Heart left ventricle (tissue), 16 donors: ENCODE measurements around the gene RGL1. TPM values are rescaled to one million over a fixed set of nuclear protein-coding genes. Genes with fewer than 3 reads are reported as not detected.

ENCODE experiments used
- ATAC-seq, 4 donors: fragments of 200-7000 bp; cut with Tn5 transposase; one replicate each; pipeline ENCODE4 v1.9.1; 2020 to 2022; ENCODE audit warnings: moderate library complexity in 4 of 4, mild to moderate bottlenecking in 3 of 4, moderate number of reproducible peaks in 1 of 4
- DNase-seq, 5 donors: peaks; one replicate each; pipeline ENCODE4 v3.0.0-alpha.2; 2020
- H3K27ac ChIP-seq, 12 donors: fragments of 200-600 bp; sonication (generic) in 4 of 12; one replicate each; pipeline versions ENCODE4 v1.5.0 to v1.8.0; 2016 to 2022; ENCODE audit warnings: mild to moderate bottlenecking in 2 of 12
- H3K27me3 ChIP-seq, 9 donors: fragments of 200-600 bp; sonication (generic) in 2 of 9; one replicate each; pipeline versions ENCODE4 v1.5.1 to v1.8.0; 2016 to 2022; ENCODE audit warnings: mild to moderate bottlenecking in 3 of 9
- H3K36me3 ChIP-seq, 9 donors: fragments of 200-600 bp; sonication (generic) in 2 of 9; one replicate each; pipeline versions ENCODE4 v1.5.0 to v1.8.0; 2018 to 2022; ENCODE audit warnings: mild to moderate bottlenecking in 2 of 9
- H3K4me1 ChIP-seq, 12 donors: fragments of 200-600 bp; sonication (generic) in 4 of 12; one replicate each; pipeline versions ENCODE4 v1.5.0 to v1.8.0; 2016 to 2022; ENCODE audit warnings: mild to moderate bottlenecking in 3 of 12
- H3K4me3 ChIP-seq, 12 donors: fragments of 200-600 bp; sonication (generic) in 4 of 12; one replicate each; pipeline versions ENCODE4 v1.5.0 to v1.8.0; 2017 to 2022; ENCODE audit warnings: mild to moderate bottlenecking in 9 of 12, moderate library complexity in 4 of 12
- H3K9me3 ChIP-seq, 12 donors: fragments of 200-600 bp; sonication (generic) in 4 of 12; one replicate each; pipeline versions ENCODE4 v1.5.0 to v1.8.0; 2016 to 2022; ENCODE audit warnings: mild to moderate bottlenecking in 1 of 12
- POLR2A ChIP-seq, 2 donors: fragments of 450-650 bp; IDR thresholded peaks; one replicate each; pipeline ENCODE4 v1.6.1; 2017; ENCODE audit warnings: antibody characterized with exemption in 2 of 2, mild to moderate bottlenecking in 2 of 2, moderate library complexity in 2 of 2
- WGBS, 4 donors: extraction: QIAGEN DNeasy Blood & Tissue Kit in 2 of 4; methylation state at CpG; one replicate each; pipeline versions ENCODE4 v1.1.5 to v1.1.7; 2013 to 2018; 5-methylcytosine and 5-hydroxymethylcytosine counted together
- intact Hi-C, 10 donors: fragments of 100-400 bp; cut with DNase I; formaldehyde crosslinking; loops; one replicate each; pipeline versions ENCODE4 v1.11.1 to v1.14.2; 2022
- polyA plus RNA-seq, 2 donors: library from polyadenylated mRNA; stranded (reverse); fragments of 200-250 nt; gene quantifications; one replicate each; pipeline ENCODE4 v1.2.3, GENCODE V29; 2013
- total RNA-seq, 9 donors: library from RNA; depleted of rRNA in 2 of 9; stranded (reverse); fragments of >200 nt in 2 of 9; fragmentation: NEBNext Ultra II Directional in 3 of 9; extraction: Animal tissue kit (Norgen Biotek cat#: 25700) in 3 of 9; gene quantifications; one replicate each; pipeline versions ENCODE4 v1.1.0 to v1.2.4, GENCODE V29; 2016 to 2023
- TF ChIP-seq, protein P1 (sequence below), 12 donors: fragments of 200-600 bp; sonication (generic) in 4 of 12; IDR thresholded peaks; one replicate each; pipeline versions ENCODE4 v1.5.0 to v1.8.0; 2018 to 2022; ENCODE audit warnings: antibody characterized with exemption in 12 of 12, mild to moderate bottlenecking in 5 of 12
- donor health status: ischemic (EF 13 %, LVEDD 7.1; RV severe dilation, severe dysfunction).
- donor health status: healthy with polysubstance abuse.
- donor health status: DM: no; HTN: yes; CAD: no.
- donor health status: DM: no; HTN: no; CAD: no.
- donor health status: ischemic (EF 25% LVEDD 6.9; RV normal size, moderate dysfunction).
- donor health status: ischemic (EF 25% LVEDD 5.7; RV mildly dilated, moderate dysfunction).
- donor health status: healthy.
- donor health status: DM: yes; HTN: yes; CAD: no.
- donor health status: ischemic (EF 35%, LVEDD 5.7; RV mildly dilated, moderate dysfunction).
- donor health status: nonischemic (EF 11% LVEDD 7.7; RV severe dilation, severe dysfunction).
- donor health status: DM: yes; HTN: yes; CAD: no.
- donor health status: PGD.
- donor health status: ischemic (EF 29% LVEDD 5.4; RV normal size, mild dysfunction).
- donor health status: nonischemic (EF 23%, LVEDD 6.1; RV moderate dilation, normal function).

Gene RGL1
- total and polyA plus RNA-seq, 11 donors: 5.6 to 50.6 (median 15.5) TPM

DNA sequence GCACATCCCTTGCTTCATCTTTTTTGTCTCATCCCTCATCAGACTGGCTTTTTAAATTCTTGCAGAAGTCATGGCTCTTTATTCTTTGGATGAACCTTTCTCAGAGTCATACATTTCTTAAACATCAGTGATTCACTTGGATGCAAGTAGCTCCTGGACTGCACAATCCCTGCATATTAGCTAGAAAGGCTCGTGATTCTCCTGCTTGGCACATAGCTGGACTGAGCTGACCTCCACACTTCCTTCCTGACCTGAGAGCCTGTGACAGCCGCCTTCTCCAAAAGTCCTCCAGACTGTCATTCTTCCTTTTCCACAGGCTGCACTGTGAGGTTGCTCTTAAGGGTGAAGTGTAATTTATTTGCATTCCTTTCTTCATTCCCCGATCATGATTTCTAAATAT, 109.4 kb downstream of the RGL1 start:
- Histone ChIP-seq H3K27me3 (no peaks in the 10 kb centered on the region), H3K9me3 (no peaks in the 10 kb centered on the region), H3K36me3 (peaks cover 0 to 93% (median 83%) of the 10 kb centered on the region in 9 donors), H3K4me3 (no peak overlapping the region), H3K4me1 (peaks cover 0 to 66% (median 18%) of the 10 kb centered on the region in 12 donors), H3K27ac (peak overlapping the region in 1 of 12 donors; percentile 70)
- TF ChIP-seq POLR2A (IDR thresholded peaks at IDR 0.05): no peak
- TF ChIP-seq, protein P1, sequence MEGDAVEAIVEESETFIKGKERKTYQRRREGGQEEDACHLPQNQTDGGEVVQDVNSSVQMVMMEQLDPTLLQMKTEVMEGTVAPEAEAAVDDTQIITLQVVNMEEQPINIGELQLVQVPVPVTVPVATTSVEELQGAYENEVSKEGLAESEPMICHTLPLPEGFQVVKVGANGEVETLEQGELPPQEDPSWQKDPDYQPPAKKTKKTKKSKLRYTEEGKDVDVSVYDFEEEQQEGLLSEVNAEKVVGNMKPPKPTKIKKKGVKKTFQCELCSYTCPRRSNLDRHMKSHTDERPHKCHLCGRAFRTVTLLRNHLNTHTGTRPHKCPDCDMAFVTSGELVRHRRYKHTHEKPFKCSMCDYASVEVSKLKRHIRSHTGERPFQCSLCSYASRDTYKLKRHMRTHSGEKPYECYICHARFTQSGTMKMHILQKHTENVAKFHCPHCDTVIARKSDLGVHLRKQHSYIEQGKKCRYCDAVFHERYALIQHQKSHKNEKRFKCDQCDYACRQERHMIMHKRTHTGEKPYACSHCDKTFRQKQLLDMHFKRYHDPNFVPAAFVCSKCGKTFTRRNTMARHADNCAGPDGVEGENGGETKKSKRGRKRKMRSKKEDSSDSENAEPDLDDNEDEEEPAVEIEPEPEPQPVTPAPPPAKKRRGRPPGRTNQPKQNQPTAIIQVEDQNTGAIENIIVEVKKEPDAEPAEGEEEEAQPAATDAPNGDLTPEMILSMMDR (IDR thresholded peaks at IDR 0.05): no peak
- DNase-seq: no peak
- peak in 1 of 4 donors; percentile 28 for ATAC-seq
- WGBS, 4 donors: 23 to 49% (median 31%) methylated on average over 3 of the region's 3 CpGs
- intact Hi-C loops: loop anchor here in 6 of 10 donors (5.0 to 10.0 kb wide), 3 partner anchors 97 to 229 kb away; partner anchors contain the start of gene RGL1 (in 1 of the 6)

DNA sequence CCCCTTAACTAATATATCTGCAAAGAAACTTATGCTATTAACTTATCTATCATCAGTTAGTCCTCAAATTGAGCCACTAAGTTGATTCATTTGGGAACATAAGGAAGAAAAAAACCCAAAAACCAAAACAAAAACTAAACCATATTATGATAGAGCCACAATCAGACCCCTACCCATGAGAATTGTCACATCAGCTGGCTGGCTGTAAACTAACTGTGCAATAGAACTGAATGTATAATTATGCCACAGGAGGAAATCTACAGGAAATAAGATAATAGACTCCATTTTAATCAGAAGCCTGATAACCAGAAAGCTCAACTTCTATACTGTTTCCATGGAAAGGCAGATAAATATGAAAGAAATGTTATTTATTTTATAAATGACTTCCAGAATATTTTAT, 110.0 kb downstream of the RGL1 start:
- Histone ChIP-seq H3K27ac (peak overlapping the region in 2 of 12 donors; percentile 68 to 70), H3K36me3 (peaks cover 0 to 93% (median 83%) of the 10 kb centered on the region in 9 donors), H3K27me3 (no peaks in the 10 kb centered on the region), H3K4me1 (peaks cover 0 to 60% (median 18%) of the 10 kb centered on the region in 12 donors), H3K9me3 (no peaks in the 10 kb centered on the region), H3K4me3 (no peak overlapping the region)
- intact Hi-C loops: loop anchor here in 6 of 10 donors (5.0 to 10.0 kb wide), 3 partner anchors 98 to 230 kb away; partner anchors contain the start of gene RGL1 (in 1 of the 6)
- no peak for ATAC-seq
- TF ChIP-seq POLR2A (IDR thresholded peaks at IDR 0.05): no peak
- TF ChIP-seq, protein P1 (IDR thresholded peaks at IDR 0.05): no peak
- DNase-seq: no peak

DNA sequence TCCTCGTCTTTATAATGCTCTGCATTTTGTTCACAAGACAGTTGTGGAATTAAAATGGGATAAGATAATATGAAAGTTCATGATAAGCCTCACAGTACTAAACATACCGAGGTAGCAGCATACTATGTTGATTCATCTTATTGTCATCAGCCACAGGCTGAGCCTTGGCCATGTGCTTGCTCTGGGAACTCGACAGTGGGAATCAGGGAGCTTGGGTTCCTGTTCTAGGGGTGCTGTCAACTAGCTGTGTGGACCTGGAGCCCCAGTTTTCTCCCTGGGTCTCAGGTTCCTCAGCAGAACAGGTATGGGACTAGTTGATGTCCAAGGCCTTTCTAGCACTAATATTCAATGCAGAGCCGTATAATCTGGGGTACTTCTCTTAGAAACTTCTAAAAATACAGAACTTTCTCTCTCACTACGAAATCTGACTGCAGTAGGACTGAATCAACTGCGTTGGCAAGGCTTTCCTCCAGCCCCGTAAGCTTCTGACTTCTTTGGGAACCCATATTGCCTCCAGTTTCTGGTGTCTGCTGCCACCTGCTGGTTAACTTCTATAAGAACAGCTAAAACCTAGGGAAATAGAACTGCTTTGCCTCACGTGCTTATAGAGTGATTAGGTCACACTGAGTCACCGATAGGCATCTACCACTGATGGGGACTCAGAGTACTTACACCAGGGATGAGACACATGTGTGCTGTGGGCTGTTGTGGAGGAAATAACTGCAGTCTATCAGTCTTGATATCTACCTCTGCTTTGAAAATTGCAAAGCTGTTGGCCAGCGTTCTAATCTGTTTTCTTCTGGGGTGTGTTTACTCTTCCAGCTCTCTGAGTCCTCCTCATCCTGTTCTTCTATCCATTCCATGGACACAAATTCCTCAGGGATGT, 110.9 kb downstream of the RGL1 start:
- ATAC-seq: peak; percentile 22 to 85 (median 84)
- H3K4me1 ChIP-seq: peaks cover 0 to 50% (median 18%) of the 10 kb centered on the region in 12 donors
- peaks cover 0 to 93% (median 86%) of the 10 kb centered on the region in 9 donors for H3K36me3 ChIP-seq
- no peak overlapping the region for H3K4me3 ChIP-seq
- intact Hi-C loops: loop anchor here in 8 of 10 donors (1.0 to 10.0 kb wide), 4 partner anchors 111 to 261 kb away; partner anchors contain the start of gene RGL1 (in 1 of the 8)
- peak in 4 of 5 donors; percentile 76 to 81 (median 78) for DNase-seq
- 14 to 18% (median 17%) methylated on average over 10 of the region's 10 CpGs for WGBS, 4 donors
- TF ChIP-seq, protein P1 (IDR thresholded peaks at IDR 0.05): peak; percentile 73 to 93 (median 86)
- TF ChIP-seq POLR2A (IDR thresholded peaks at IDR 0.05): no peak
- no peaks in the 10 kb centered on the region for H3K27me3 ChIP-seq
- H3K27ac ChIP-seq: peak overlapping the region in 7 of 12 donors; percentile 31 to 70 (median 44)
- H3K9me3 ChIP-seq: no peaks in the 10 kb centered on the region

DNA sequence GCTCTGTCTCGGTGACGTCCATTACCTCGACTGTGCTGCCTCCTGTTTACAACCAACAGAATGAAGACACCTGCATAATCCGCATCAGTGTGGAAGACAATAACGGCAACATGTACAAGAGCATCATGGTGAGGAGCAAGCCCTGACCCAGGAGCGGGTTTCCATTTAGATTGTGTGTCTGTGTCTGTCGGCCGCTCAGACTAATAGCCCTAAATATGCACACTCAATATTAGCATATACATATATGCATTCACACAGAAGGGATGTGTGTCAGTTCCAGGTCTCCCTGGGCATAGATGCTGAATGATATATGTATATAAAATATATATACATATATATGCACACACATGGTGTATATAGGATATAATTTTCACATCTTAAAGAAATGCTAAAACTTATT, 111.7 kb downstream of the RGL1 start:
- WGBS, 4 donors: 89 to 95% (median 92%) methylated on average over 8 of the region's 8 CpGs
- no peak for TF ChIP-seq POLR2A (IDR thresholded peaks at IDR 0.05)
- TF ChIP-seq, protein P1 (IDR thresholded peaks at IDR 0.05): no peak
- DNase-seq (no peak), ATAC-seq (no peak)
- Histone ChIP-seq H3K4me3 (no peak overlapping the region), H3K9me3 (no peaks in the 10 kb centered on the region), H3K27me3 (no peaks in the 10 kb centered on the region), H3K4me1 (peaks cover 0 to 43% (median 18%) of the 10 kb centered on the region in 12 donors), H3K36me3 (peaks cover 0 to 94% (median 86%) of the 10 kb centered on the region in 9 donors), H3K27ac (no peak overlapping the region)
- intact Hi-C loops: loop anchor here in 8 of 10 donors (1.0 to 10.0 kb wide), 4 partner anchors 112 to 262 kb away; partner anchors contain the start of gene RGL1 (in 1 of the 8)
